HepG2 (cell line): ENCODE measurements around the gene FAM118B. TPM values are rescaled to one million over a fixed set of nuclear protein-coding genes. Genes with fewer than 3 reads are reported as not detected.
A peak's percentile ranks its signal among the peaks of the same experiment; 100 is the strongest.

ENCODE experiments used
- FOXA1 ChIP-seq, 2 experiments: fragments of 450-650 bp in 1 of 2; sonication (generic) in 1 of 2; formaldehyde crosslinking in 1 of 2; IDR thresholded peaks; 2 replicates each; pipeline versions ENCODE4 v1.4.0 to v1.6.1; 2016 to 2020; ENCODE audit warnings: missing genetic modification reagents in 1 of 2
- HCFC1 ChIP-seq: fragments of 150-350 bp; IDR thresholded peaks from 2 replicates; pipeline ENCODE4 v1.6.1; 2014; ENCODE audit warnings: low read depth, low read length
- KDM2A ChIP-seq: sonication (generic); formaldehyde crosslinking; IDR thresholded peaks from 2 replicates; pipeline ENCODE4 v1.4.0; 2020; ENCODE audit warnings: low read depth, missing genetic modification reagents, borderline replicate concordance
- KLF15 ChIP-seq: sonication (generic); formaldehyde crosslinking; IDR thresholded peaks from 2 replicates; pipeline ENCODE4 v1.8.1; 2023; ENCODE audit warnings: borderline replicate concordance, mild to moderate bottlenecking, inconsistent platforms, missing genetic modification reagents, mixed read lengths
- REL ChIP-seq: sonication (generic); formaldehyde crosslinking; conservative IDR thresholded peaks from 2 replicates; pipeline ENCODE4 v1.8.0; 2022; ENCODE audit warnings: mild to moderate bottlenecking, missing genetic modification reagents, moderate library complexity
- RELA ChIP-seq: sonication (generic); formaldehyde crosslinking; IDR thresholded peaks from 2 replicates; pipeline ENCODE4 v1.4.0; 2020; ENCODE audit warnings: missing genetic modification reagents
- SRSF9 ChIP-seq: fragments of 200-400 bp; formaldehyde crosslinking; IDR thresholded peaks from 2 replicates; pipeline ENCODE4 v1.6.1; 2018; ENCODE audit warnings: borderline replicate concordance, mild to moderate bottlenecking, low read depth, low read length; ENCODE audit not compliant: insufficient read depth, poor library complexity, severe bottlenecking
- TERF1 ChIP-seq: sonication (generic); formaldehyde crosslinking; IDR thresholded peaks from 2 replicates; pipeline ENCODE4 v1.8.0; 2022; ENCODE audit warnings: mild to moderate bottlenecking, missing genetic modification reagents, moderate library complexity
- ZMYM4 ChIP-seq: sonication (generic); formaldehyde crosslinking; IDR thresholded peaks from 2 replicates; pipeline ENCODE4 v1.8.1; 2023; ENCODE audit warnings: mild to moderate bottlenecking, missing genetic modification reagents
- ZNF17 ChIP-seq: sonication (generic); formaldehyde crosslinking; IDR thresholded peaks from 2 replicates; pipeline ENCODE4 v1.5.0; 2020; ENCODE audit warnings: mild to moderate bottlenecking, missing genetic modification reagents
- ZNF232 ChIP-seq: sonication (generic); formaldehyde crosslinking; IDR thresholded peaks from 2 replicates; pipeline ENCODE4 v1.4.0; 2020; ENCODE audit warnings: missing genetic modification reagents, borderline replicate concordance
- ZNF503 ChIP-seq: sonication (generic); formaldehyde crosslinking; IDR thresholded peaks from 2 replicates; pipeline ENCODE4 v1.4.0; 2020; ENCODE audit warnings: missing genetic modification reagents
- ZNF75D ChIP-seq: sonication (generic); formaldehyde crosslinking; IDR thresholded peaks from 2 replicates; pipeline ENCODE4 v1.8.1; 2023; ENCODE audit warnings: missing genetic modification reagents, mild to moderate bottlenecking, borderline replicate concordance
- ZSCAN30 ChIP-seq: sonication (generic); formaldehyde crosslinking; IDR thresholded peaks from 2 replicates; pipeline ENCODE4 v1.5.0; 2020; ENCODE audit warnings: mild to moderate bottlenecking, missing genetic modification reagents
- polyA plus RNA-seq, 8 experiments: library from polyadenylated mRNA; depleted of rRNA in 3 of 8; stranded (reverse) in 7 of 8; unstranded in 1 of 8; fragments of >200 nt; fragmentation: Illumina TruSeq in 4 of 8; extraction: Trizol in 4 of 8; gene quantifications; 2 replicates each; pipeline versions ENCODE4 v1.2.1 to v1.2.3, GENCODE V29; 2011 to 2016; ENCODE audit warnings: low read depth in 4 of 8, missing spikeins in 1 of 8, mixed read lengths in 1 of 8; ENCODE audit not compliant: insufficient read depth in 1 of 8
- total RNA-seq, 5 experiments: library from RNA; depleted of rRNA; stranded (reverse); fragments of >200 nt; fragmentation: Illumina TruSeq; extraction: Trizol; gene quantifications; 2 replicates each; pipeline ENCODE4 v1.2.3, GENCODE V29; 2016; ENCODE audit warnings: low read depth in 1 of 5
- TF ChIP-seq, protein P1 (sequence below): sonication (generic); formaldehyde crosslinking; IDR thresholded peaks from 2 replicates; pipeline ENCODE4 v1.5.0; 2020; ENCODE audit warnings: mild to moderate bottlenecking, missing genetic modification reagents
- TF ChIP-seq, protein P2 (sequence below): IDR thresholded peaks from 2 replicates; pipeline ENCODE4 v1.6.1; 2016; ENCODE audit warnings: low read depth, missing genetic modification reagents, missing compliant biosample characterization

The FAM118B gene
- total and polyA plus RNA-seq, 2 of the 13 experiments (the other 11 are each of a cell fraction or from before 2014, with no cell fraction given): 10.2 to 25.7 TPM

GRCh38 chr11:126211236-126212088 is at the start of gene FAM118B, which contains the start of gene RPUSD4 (continued):
- TF ChIP-seq SRSF9 (no peak), ZNF503 (CRISPR knock-in tag) (peak; percentile 69; the same call in 1 of the 2 replicates), ZMYM4 (CRISPR knock-in tag) (peak; percentile 93), ZNF75D (CRISPR knock-in tag) (no peak), ZNF232 (CRISPR knock-in tag) (peak; percentile 68; the same call in 1 of the 2 replicates), FOXA1 (IDR thresholded peaks at IDR 0.05) (no peak), FOXA1 (CRISPR knock-in tag; IDR thresholded peaks at IDR 0.05) (0 out of 2 replicates have a peak, but pooled peaks have one; percentile 57), RELA (CRISPR knock-in tag) (no peak), HCFC1 (peak; percentile 52; the same call in 1 of the 2 replicates), KLF15 (CRISPR knock-in tag) (peak; percentile 88; the same call in 1 of the 2 replicates), ZNF17 (CRISPR knock-in tag) (no peak), ZSCAN30 (CRISPR knock-in tag) (0 out of 2 replicates have a peak, but pooled peaks have one; percentile 11), REL (CRISPR knock-in tag) (no peak; the same call in 1 of the 2 replicates), KDM2A (CRISPR knock-in tag) (peak; percentile 87), TERF1 (CRISPR knock-in tag) (no peak)
- TF ChIP-seq, protein P1, sequence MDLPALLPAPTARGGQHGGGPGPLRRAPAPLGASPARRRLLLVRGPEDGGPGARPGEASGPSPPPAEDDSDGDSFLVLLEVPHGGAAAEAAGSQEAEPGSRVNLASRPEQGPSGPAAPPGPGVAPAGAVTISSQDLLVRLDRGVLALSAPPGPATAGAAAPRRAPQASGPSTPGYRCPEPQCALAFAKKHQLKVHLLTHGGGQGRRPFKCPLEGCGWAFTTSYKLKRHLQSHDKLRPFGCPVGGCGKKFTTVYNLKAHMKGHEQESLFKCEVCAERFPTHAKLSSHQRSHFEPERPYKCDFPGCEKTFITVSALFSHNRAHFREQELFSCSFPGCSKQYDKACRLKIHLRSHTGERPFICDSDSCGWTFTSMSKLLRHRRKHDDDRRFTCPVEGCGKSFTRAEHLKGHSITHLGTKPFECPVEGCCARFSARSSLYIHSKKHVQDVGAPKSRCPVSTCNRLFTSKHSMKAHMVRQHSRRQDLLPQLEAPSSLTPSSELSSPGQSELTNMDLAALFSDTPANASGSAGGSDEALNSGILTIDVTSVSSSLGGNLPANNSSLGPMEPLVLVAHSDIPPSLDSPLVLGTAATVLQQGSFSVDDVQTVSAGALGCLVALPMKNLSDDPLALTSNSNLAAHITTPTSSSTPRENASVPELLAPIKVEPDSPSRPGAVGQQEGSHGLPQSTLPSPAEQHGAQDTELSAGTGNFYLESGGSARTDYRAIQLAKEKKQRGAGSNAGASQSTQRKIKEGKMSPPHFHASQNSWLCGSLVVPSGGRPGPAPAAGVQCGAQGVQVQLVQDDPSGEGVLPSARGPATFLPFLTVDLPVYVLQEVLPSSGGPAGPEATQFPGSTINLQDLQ (CRISPR knock-in tag): peak; percentile 73; the same call in 1 of the 2 replicates
- TF ChIP-seq, protein P2, sequence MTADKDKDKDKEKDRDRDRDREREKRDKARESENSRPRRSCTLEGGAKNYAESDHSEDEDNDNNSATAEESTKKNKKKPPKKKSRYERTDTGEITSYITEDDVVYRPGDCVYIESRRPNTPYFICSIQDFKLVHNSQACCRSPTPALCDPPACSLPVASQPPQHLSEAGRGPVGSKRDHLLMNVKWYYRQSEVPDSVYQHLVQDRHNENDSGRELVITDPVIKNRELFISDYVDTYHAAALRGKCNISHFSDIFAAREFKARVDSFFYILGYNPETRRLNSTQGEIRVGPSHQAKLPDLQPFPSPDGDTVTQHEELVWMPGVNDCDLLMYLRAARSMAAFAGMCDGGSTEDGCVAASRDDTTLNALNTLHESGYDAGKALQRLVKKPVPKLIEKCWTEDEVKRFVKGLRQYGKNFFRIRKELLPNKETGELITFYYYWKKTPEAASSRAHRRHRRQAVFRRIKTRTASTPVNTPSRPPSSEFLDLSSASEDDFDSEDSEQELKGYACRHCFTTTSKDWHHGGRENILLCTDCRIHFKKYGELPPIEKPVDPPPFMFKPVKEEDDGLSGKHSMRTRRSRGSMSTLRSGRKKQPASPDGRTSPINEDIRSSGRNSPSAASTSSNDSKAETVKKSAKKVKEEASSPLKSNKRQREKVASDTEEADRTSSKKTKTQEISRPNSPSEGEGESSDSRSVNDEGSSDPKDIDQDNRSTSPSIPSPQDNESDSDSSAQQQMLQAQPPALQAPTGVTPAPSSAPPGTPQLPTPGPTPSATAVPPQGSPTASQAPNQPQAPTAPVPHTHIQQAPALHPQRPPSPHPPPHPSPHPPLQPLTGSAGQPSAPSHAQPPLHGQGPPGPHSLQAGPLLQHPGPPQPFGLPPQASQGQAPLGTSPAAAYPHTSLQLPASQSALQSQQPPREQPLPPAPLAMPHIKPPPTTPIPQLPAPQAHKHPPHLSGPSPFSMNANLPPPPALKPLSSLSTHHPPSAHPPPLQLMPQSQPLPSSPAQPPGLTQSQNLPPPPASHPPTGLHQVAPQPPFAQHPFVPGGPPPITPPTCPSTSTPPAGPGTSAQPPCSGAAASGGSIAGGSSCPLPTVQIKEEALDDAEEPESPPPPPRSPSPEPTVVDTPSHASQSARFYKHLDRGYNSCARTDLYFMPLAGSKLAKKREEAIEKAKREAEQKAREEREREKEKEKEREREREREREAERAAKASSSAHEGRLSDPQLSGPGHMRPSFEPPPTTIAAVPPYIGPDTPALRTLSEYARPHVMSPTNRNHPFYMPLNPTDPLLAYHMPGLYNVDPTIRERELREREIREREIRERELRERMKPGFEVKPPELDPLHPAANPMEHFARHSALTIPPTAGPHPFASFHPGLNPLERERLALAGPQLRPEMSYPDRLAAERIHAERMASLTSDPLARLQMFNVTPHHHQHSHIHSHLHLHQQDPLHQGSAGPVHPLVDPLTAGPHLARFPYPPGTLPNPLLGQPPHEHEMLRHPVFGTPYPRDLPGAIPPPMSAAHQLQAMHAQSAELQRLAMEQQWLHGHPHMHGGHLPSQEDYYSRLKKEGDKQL (CRISPR knock-in tag): no peak
